ENCODE data around the gene HPCA. TPM values are rescaled to one million over a fixed set of nuclear protein-coding genes. Genes with fewer than 3 reads are reported as not detected.

Gene HPCA
- total and polyA plus RNA-seq, 8 donors: 0.16 to 5.2 (median 0.49) TPM; not detected in 1

DNA sequence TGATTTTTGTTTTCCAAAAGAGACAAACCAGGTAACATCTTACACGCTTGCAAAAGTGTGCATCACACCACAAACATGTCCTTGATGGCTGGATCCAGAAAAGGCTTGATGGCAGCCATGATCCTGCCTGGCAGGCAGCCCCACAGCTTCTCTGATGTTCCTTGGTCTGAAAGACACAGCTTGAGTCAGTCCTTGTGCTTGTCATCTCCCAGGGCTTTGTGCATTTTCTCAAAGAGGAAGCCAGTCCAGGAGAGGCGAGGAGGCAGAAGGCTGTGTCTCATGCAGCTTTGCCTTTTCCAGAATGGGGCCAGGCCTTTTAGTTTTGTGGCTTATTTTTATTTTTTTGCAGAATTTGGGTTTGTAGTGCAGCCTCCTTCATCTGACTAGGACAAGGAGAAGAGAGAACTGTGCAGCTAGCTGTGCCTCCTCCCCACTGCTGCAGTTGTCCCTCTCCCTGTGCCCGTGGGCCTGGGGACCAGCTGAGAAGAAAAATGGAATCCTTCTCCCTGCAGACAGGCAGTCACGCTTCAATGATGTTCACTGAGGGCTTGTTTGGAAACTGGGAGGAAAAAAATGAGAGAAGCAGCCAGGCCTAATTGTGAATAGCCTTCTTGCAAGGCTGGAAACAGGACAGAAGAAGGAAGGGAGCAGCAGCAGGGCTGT is 22.9 kb upstream of the HPCA start:
- TF ChIP-seq, protein P1, sequence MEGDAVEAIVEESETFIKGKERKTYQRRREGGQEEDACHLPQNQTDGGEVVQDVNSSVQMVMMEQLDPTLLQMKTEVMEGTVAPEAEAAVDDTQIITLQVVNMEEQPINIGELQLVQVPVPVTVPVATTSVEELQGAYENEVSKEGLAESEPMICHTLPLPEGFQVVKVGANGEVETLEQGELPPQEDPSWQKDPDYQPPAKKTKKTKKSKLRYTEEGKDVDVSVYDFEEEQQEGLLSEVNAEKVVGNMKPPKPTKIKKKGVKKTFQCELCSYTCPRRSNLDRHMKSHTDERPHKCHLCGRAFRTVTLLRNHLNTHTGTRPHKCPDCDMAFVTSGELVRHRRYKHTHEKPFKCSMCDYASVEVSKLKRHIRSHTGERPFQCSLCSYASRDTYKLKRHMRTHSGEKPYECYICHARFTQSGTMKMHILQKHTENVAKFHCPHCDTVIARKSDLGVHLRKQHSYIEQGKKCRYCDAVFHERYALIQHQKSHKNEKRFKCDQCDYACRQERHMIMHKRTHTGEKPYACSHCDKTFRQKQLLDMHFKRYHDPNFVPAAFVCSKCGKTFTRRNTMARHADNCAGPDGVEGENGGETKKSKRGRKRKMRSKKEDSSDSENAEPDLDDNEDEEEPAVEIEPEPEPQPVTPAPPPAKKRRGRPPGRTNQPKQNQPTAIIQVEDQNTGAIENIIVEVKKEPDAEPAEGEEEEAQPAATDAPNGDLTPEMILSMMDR (IDR thresholded peaks at IDR 0.05): no peak
- DNase-seq: no peak
- no peak overlapping the region for H3K4me3 ChIP-seq
- H3K27ac ChIP-seq: no peak overlapping the region
- intact Hi-C loops (cut with DNase I): loop anchor here in 1 of 3 donors (10.0 kb wide), 1 partner anchor 89 kb away; no protein-coding TSS in a partner anchor
- H3K9me3 ChIP-seq: no peaks in the 10 kb centered on the region
- no peaks in the 10 kb centered on the region for H3K4me1 ChIP-seq
- no peaks in the 10 kb centered on the region for H3K36me3 ChIP-seq
- no peak for FAIRE-seq
- no peak for ATAC-seq
- no peaks in the 10 kb centered on the region for H3K27me3 ChIP-seq
- 97 to 98% methylated on average over 4 of the region's 4 CpGs for whole genome bisulfite sequencing, 2 donors

DNA sequence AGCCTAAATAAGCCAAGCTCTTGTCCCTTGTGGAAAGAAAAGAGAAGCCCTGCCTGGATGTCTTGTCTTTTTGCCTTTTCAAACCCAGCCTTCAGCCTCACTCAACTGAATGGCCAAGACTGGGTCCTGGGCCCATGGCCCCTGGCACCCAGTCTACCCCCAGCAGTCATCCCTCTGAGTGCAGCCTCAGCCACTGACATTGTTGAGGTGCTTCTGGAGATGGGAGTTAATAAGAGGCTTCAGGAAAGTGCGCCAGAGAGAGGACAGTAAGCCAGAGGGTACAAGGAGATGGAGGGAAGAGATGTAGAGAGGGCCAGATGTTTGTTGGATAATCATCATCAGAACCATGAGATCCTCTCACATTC is 22.4 kb upstream of the HPCA start:
- no peak for ATAC-seq
- H3K36me3 ChIP-seq: no peaks in the 10 kb centered on the region
- TF ChIP-seq, protein P1 (IDR thresholded peaks at IDR 0.05): no peak
- H3K4me1 ChIP-seq: no peaks in the 10 kb centered on the region
- intact Hi-C loops (cut with DNase I): loop anchor here in 1 of 3 donors (10.0 kb wide), 1 partner anchor 89 kb away; no protein-coding TSS in a partner anchor
- no peaks in the 10 kb centered on the region for H3K9me3 ChIP-seq
- FAIRE-seq: no peak
- DNase-seq: no peak
- H3K4me3 ChIP-seq: no peak overlapping the region
- no peak overlapping the region for H3K27ac ChIP-seq
- H3K27me3 ChIP-seq: no peaks in the 10 kb centered on the region
- WGBS, 2 donors: 95 to 100% methylated on average over 1 of the region's 1 CpG

DNA sequence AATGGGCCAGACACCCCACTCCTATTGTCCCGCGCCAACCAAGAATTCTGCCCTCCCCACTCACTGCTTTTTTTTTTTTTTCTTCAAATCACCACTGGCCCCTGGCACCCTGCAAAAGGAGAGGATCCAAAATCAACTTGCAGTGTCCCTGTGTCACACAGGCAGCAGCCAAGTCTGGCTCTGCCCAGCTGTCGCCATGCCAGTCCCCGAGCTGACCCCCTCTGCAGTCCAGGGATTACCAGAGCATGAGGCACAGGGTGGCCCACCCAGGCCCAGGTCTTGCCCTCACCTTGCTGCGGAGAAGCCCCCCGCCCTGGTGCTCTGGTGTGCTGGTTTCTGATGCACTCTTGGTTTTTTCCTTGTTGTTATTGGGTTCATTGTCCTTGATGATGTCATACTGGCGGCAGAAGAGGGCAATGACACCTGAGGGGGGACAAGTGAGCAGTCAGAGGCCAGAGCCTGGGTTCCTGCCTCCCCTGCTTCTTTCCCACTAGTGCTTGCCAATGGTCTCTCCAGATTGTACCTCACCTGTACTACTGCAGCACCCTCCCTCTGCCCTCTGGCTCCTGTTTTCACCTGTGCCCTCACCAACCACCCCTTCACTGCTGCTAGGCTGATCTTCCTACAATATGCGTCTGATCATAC is 21.8 kb upstream of the HPCA start:
- TF ChIP-seq, protein P1 (IDR thresholded peaks at IDR 0.05): no peak
- no peak overlapping the region for H3K4me3 ChIP-seq
- DNase-seq: no peak
- no peak for ATAC-seq
- no peak overlapping the region for H3K27ac ChIP-seq
- 93 to 95% methylated on average over 8 of the region's 8 CpGs for WGBS, 2 donors
- no peaks in the 10 kb centered on the region for H3K36me3 ChIP-seq
- H3K27me3 ChIP-seq: no peaks in the 10 kb centered on the region
- intact Hi-C loops (cut with DNase I): loop anchor here in 1 of 3 donors (10.0 kb wide), 1 partner anchor 90 kb away; no protein-coding TSS in a partner anchor
- H3K4me1 ChIP-seq: no peaks in the 10 kb centered on the region
- no peak for FAIRE-seq
- H3K9me3 ChIP-seq: no peaks in the 10 kb centered on the region

DNA sequence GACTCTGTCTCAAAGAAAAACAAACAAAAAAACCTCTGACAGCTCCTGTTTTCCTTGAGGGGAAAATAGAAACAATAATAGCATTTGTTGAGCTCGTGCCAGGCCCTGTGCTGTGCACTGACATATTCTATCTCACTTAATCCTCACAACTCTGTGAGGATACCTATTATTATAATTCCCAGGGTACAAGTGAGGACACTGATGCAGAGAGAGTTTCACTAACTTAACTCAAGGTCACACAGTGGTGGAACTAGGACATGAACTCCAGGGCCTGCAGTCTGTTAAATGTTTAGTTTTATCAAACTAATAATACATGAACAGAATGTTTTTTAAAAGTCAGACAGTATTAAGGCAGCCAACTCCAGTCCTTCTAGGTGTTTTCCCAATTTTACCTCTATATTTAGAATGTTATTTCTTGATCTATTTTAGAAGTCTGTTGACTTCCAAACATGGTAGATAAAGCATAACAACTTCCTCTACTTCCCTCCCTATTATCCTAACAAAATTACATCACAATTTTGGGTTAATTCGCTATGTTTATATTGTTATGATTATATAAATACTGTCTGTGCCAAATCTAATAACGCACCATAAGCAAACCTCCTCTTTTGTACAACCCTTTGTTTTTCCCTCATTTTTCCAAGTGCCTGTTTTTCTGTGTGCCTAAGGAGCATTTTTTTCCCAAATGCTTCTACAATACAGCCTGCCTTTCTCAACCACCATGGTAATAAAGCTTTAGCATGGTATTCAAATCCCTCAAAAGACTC is 20.5 kb upstream of the HPCA start:
- no peak overlapping the region for H3K4me3 ChIP-seq
- intact Hi-C loops (cut with DNase I): loop anchor here in 1 of 3 donors (10.0 kb wide), 1 partner anchor 91 kb away; no protein-coding TSS in a partner anchor
- H3K9me3 ChIP-seq: no peaks in the 10 kb centered on the region
- 56 to 62% methylated on average over 3 of the region's 3 CpGs for WGBS, 2 donors
- DNase-seq (no peak), FAIRE-seq (no peak), ATAC-seq (no peak)
- no peak overlapping the region for H3K27ac ChIP-seq
- no peaks in the 10 kb centered on the region for H3K4me1 ChIP-seq
- TF ChIP-seq, protein P1 (IDR thresholded peaks at IDR 0.05): no peak
- no peaks in the 10 kb centered on the region for H3K36me3 ChIP-seq
- H3K27me3 ChIP-seq: no peaks in the 10 kb centered on the region
